Erythroblast (primary cell): ENCODE data around the gene MAST4.

Source experiments
- GATA1 ChIP-seq: IDR thresholded peaks from 2 replicates; pipeline ENCODE4 v1.6.1; 2011; ENCODE audit warnings: low read depth, mild to moderate bottlenecking, control low read depth, low read length, moderate library complexity
- POLR2A ChIP-seq: IDR thresholded peaks from 2 replicates; pipeline ENCODE4 v1.6.1; 2011; ENCODE audit warnings: mild to moderate bottlenecking, low read length

GRCh38 chr5:66742896-66743247, 146.7 kb downstream of the MAST4 start:
- no peak for TF ChIP-seq POLR2A
- no peak for TF ChIP-seq GATA1
